Central memory CD8-positive, alpha-beta T cell (primary cell): ENCODE measurements around the gene FARP2.
"Not testable (repeated sequence)": the region's sequence is repeated elsewhere in the genome, so short reads cannot be mapped to it uniquely, and the experiment has no call there.

Experiments
- ATAC-seq: fragments of 150-1000 bp; cut with Tn5 transposase; replicated peaks from 2 replicates; pipeline ENCODE4 v1.10.0; 2022; ENCODE audit warnings: mild to moderate bottlenecking, moderate FRiP score, moderate number of reproducible peaks; ENCODE audit not compliant: poor library complexity, severe bottlenecking; ENCODE audit errors: extremely low read depth
- DNase-seq, 2 donors: peaks; one replicate each; pipeline ENCODE4 v3.0.0; 2021; ENCODE audit warnings: low spot score in 2 of 2
- H3K27ac Mint-ChIP-seq: one replicate; pipeline ENCODE4 v1.8.0; 2022; ENCODE audit warnings: low read depth, mild to moderate bottlenecking, moderate library complexity, mixed read lengths
- H3K27me3 Mint-ChIP-seq: one replicate; pipeline ENCODE4 v1.8.0; 2022; ENCODE audit warnings: mixed read lengths
- H3K36me3 Mint-ChIP-seq: one replicate; pipeline ENCODE4 v1.8.0; 2022; ENCODE audit warnings: mild to moderate bottlenecking, moderate library complexity, mixed read lengths; ENCODE audit not compliant: insufficient read depth
- H3K4me1 Mint-ChIP-seq: one replicate; pipeline ENCODE4 v1.8.0; 2022; ENCODE audit warnings: mixed read lengths
- H3K4me3 Mint-ChIP-seq: one replicate; pipeline ENCODE4 v1.8.0; 2022; ENCODE audit warnings: mild to moderate bottlenecking, moderate library complexity, mixed read lengths
- H3K9me3 Mint-ChIP-seq: one replicate; pipeline ENCODE4 v1.8.0; 2022; ENCODE audit warnings: mixed read lengths

The FARP2 gene

GRCh38 chr2:241408849-241409248 lies 52.8 kb downstream of the FARP2 start:
- DNase-seq (no peak), ATAC-seq (no peak)
- no peak overlapping the region for H3K27ac Mint-ChIP-seq
- peaks cover 19% of the 10 kb centered on the region for H3K36me3 Mint-ChIP-seq
- no peaks in the 10 kb centered on the region for H3K9me3 Mint-ChIP-seq
- no peak overlapping the region for H3K4me3 Mint-ChIP-seq
- no peaks in the 10 kb centered on the region for H3K27me3 Mint-ChIP-seq
- H3K4me1 Mint-ChIP-seq, result no peaks in the 10 kb centered on the region

GRCh38 chr2:241410739-241411176 lies 54.7 kb downstream of the FARP2 start:
- H3K4me1 Mint-ChIP-seq, result no peaks in the 10 kb centered on the region
- H3K27me3 Mint-ChIP-seq, result no peaks in the 10 kb centered on the region
- DNase-seq (no peak), ATAC-seq (no peak)
- no peak overlapping the region for H3K4me3 Mint-ChIP-seq
- no peaks in the 10 kb centered on the region for H3K9me3 Mint-ChIP-seq
- no peak overlapping the region for H3K27ac Mint-ChIP-seq
- H3K36me3 Mint-ChIP-seq, result peaks cover 23% of the 10 kb centered on the region

GRCh38 chr2:241412144-241412543 lies 56.1 kb downstream of the FARP2 start:
- no peaks in the 10 kb centered on the region for H3K27me3 Mint-ChIP-seq
- no peak overlapping the region for H3K4me3 Mint-ChIP-seq
- no peak for ATAC-seq
- no peaks in the 10 kb centered on the region for H3K9me3 Mint-ChIP-seq
- DNase-seq, result no peak
- no peak overlapping the region for H3K27ac Mint-ChIP-seq
- no peaks in the 10 kb centered on the region for H3K4me1 Mint-ChIP-seq
- peaks cover 27% of the 10 kb centered on the region for H3K36me3 Mint-ChIP-seq

- H3K27ac Mint-ChIP-seq, ATAC-seq, H3K4me1 Mint-ChIP-seq, DNase-seq, H3K4me3 Mint-ChIP-seq, H3K9me3 Mint-ChIP-seq, H3K27me3 Mint-ChIP-seq: not testable (repeated sequence)
- peaks cover 24% of the 10 kb centered on the region for H3K36me3 Mint-ChIP-seq
Measured at GRCh38 chr2:241413501-241413900, 57.4 kb downstream of the FARP2 start.

- Mint-ChIP-seq H3K27ac (no peak overlapping the region), H3K9me3 (no peaks in the 10 kb centered on the region), H3K4me1 (no peaks in the 10 kb centered on the region), H3K4me3 (no peak overlapping the region), H3K27me3 (no peaks in the 10 kb centered on the region), H3K36me3 (peaks cover 24% of the 10 kb centered on the region)
- DNase-seq (no peak), ATAC-seq (no peak)
Measured at GRCh38 chr2:241413929-241414580, 58.0 kb downstream of the FARP2 start.

GRCh38 chr2:241415196-241415595 lies 59.1 kb downstream of the FARP2 start:
- Mint-ChIP-seq H3K36me3 (peaks cover 20% of the 10 kb centered on the region), H3K27me3 (no peaks in the 10 kb centered on the region), H3K27ac (peak overlapping the region; percentile 50), H3K9me3 (no peaks in the 10 kb centered on the region), H3K4me3 (no peak overlapping the region), H3K4me1 (no peaks in the 10 kb centered on the region)
- no peak for ATAC-seq
- no peak for DNase-seq

- Mint-ChIP-seq H3K9me3 (no peaks in the 10 kb centered on the region), H3K4me3 (no peak overlapping the region), H3K36me3 (peaks cover 17% of the 10 kb centered on the region), H3K4me1 (no peaks in the 10 kb centered on the region), H3K27me3 (no peaks in the 10 kb centered on the region), H3K27ac (no peak overlapping the region)
- ATAC-seq (no peak), DNase-seq (no peak)
Measured at GRCh38 chr2:241417626-241418025, 61.5 kb downstream of the FARP2 start.

GRCh38 chr2:241421330-241421729 lies 65.2 kb downstream of the FARP2 start:
- DNase-seq (no peak), ATAC-seq (no peak)
- Mint-ChIP-seq H3K27me3 (no peaks in the 10 kb centered on the region), H3K4me3 (no peak overlapping the region), H3K4me1 (no peaks in the 10 kb centered on the region), H3K27ac (no peak overlapping the region), H3K36me3 (peaks cover 4% of the 10 kb centered on the region), H3K9me3 (peaks cover 18% of the 10 kb centered on the region)

GRCh38 chr2:241421942-241422341 lies 65.9 kb downstream of the FARP2 start:
- H3K9me3 Mint-ChIP-seq, result peaks cover 18% of the 10 kb centered on the region
- not testable (repeated sequence) for ATAC-seq, H3K4me1 Mint-ChIP-seq, H3K27me3 Mint-ChIP-seq, DNase-seq, H3K27ac Mint-ChIP-seq, H3K4me3 Mint-ChIP-seq, H3K36me3 Mint-ChIP-seq

- Mint-ChIP-seq H3K4me3 (no peak overlapping the region), H3K4me1 (no peaks in the 10 kb centered on the region), H3K27me3 (no peaks in the 10 kb centered on the region), H3K36me3 (no peaks in the 10 kb centered on the region), H3K9me3 (peaks cover 18% of the 10 kb centered on the region), H3K27ac (no peak overlapping the region)
- no peak for ATAC-seq
- no peak for DNase-seq
Measured at GRCh38 chr2:241422350-241422749, 66.3 kb downstream of the FARP2 start.

- not testable (repeated sequence) for H3K27me3 Mint-ChIP-seq, H3K4me3 Mint-ChIP-seq, H3K27ac Mint-ChIP-seq, H3K36me3 Mint-ChIP-seq, H3K4me1 Mint-ChIP-seq, DNase-seq, ATAC-seq
- H3K9me3 Mint-ChIP-seq, result peaks cover 18% of the 10 kb centered on the region
Measured at GRCh38 chr2:241423489-241423888, 67.4 kb downstream of the FARP2 start.

GRCh38 chr2:241425368-241425767 lies 69.3 kb downstream of the FARP2 start:
- no peak for ATAC-seq
- H3K4me1 Mint-ChIP-seq, result no peaks in the 10 kb centered on the region
- no peak overlapping the region for H3K27ac Mint-ChIP-seq
- no peak for DNase-seq
- peaks cover 18% of the 10 kb centered on the region for H3K9me3 Mint-ChIP-seq
- no peaks in the 10 kb centered on the region for H3K27me3 Mint-ChIP-seq
- H3K4me3 Mint-ChIP-seq, result no peak overlapping the region
- no peaks in the 10 kb centered on the region for H3K36me3 Mint-ChIP-seq

GRCh38 chr2:241430178-241430577 lies 74.1 kb downstream of the FARP2 start:
- Mint-ChIP-seq H3K9me3 (no peaks in the 10 kb centered on the region), H3K27me3 (no peaks in the 10 kb centered on the region), H3K4me1 (no peaks in the 10 kb centered on the region), H3K4me3 (no peak overlapping the region), H3K36me3 (peaks cover 5% of the 10 kb centered on the region), H3K27ac (no peak overlapping the region)
- ATAC-seq (no peak), DNase-seq (no peak)
